HG03460 (cell line): Measurements from ENCODE around the gene DHX15.

Source experiments
- ATAC-seq: cut with Tn5 transposase; IDR thresholded peaks from one replicate; pipeline ENCODE4 v1.9.1; 2021; ENCODE audit not compliant: unreplicated experiment

DHX15 gene

DNA sequence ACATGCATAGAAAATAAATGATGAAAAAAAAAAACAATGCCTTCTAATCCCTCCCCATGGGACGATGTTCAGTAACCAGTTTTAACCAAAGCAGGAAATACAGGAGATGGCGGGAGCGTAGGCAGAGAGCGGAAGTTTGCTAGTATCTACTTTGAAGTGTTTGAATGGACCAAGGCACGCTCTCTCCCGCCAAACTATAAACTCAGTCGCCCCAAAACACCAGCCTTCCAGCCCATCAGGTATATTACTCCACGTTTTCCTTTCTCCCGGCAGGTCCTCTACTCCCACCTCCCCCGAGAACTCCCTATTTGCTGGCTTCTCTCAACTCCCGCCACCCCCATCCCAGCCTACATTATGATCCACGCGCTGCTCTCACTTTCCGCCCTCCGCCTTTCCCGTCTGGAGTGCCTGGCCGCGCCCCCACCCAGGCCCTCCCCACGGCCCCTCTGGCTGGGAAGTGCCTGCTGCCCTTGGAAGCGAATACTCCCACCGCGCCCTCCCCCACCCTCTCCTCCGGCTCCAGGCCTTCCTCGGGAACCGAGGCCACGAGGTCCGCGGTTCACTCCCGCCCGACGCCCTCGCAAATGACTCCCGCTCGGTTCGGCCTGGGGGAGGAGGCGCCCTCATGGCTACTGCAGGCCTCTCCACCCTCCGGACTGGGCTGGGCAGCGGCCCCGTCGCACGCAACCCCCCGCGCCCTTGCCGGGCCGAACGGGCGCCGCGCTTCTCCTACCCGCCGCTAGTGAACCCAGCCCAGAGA is 723 bp downstream of the DHX15 start:
- ATAC-seq, result peak; percentile 30

DNA sequence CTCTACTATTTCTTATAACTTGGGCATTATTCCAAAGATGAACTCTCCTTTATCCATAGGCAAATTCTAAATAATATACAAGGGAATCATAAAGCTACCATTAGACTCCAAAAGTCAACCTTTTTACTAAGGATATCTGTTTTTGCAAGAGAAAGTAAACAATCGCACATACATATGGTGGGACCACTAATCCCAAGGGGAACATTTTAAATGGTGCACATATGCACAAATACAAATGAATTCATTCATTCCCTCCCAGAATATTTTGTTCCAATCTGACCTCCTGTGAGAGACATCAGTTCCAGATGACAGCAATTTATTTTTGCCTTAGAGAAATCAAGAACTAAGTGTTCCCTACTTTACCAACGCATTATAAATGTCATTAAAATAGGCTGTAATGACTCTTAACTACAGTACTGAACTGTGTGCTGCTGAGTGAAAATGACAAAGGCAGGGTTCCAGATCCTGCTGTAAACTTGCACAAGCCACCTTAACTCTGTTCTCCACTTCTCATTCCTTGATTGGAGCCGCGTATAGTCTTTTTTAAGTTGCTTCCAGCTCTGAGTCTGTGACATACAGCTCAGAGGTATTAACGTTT is 2.0 kb downstream of the DHX15 start:
- ATAC-seq, result no peak

DNA sequence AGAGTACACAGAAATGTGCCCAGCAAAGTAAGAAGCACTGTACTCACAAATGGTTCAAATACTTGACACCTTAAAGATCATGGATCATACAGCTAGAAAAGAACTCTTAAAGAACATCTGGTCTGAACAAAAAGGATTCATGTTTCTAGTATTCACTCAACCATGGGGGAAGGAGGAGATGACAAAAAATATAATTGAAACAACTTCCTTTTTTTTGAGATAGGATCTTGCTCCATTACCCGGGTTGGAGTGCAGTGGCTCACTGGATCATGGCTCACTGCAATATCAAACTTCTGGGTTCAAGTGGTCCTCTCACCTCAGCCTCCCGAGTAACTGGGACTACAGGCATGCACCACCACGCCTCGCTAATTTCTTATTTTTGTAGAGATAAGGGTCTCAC is 6.0 kb downstream of the DHX15 start:
- no peak for ATAC-seq

DNA sequence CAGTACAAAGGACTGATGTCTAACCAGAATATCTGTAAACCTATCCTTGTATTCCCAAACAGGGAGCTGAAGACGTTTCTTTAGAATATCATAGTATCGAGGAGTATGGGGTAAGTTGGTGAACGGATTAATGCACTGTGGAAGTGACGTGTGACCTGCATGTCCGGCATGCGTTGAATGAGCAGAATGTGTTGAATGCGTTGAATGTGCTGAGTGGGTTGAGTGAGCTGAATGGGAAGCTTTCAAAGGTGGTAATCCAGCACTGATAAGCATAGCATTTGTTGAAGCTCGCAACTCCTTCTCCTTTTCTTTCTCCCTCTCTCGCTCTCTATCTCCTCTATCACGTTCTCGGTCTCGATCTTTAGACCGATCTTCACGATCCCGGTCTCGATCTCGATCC is 8.1 kb downstream of the DHX15 start:
- ATAC-seq, result no peak

DNA sequence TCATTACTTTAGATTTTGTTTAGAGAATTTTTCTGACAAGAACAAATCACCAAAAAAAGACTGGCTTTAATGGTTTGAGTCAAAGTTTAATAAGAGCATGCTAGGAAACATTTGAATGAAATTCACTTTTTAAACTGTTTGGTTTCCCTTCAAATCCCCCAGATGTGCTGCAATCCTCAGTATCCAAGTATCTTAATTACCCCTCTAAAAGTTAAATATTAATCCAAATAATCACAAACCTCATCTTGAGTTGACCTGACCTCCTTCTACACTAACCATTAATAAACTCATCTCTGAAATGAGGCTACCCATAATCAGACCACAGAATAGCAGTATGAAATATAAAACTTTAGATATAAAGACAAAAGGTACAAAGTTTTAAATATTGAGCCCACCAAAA is 10.1 kb downstream of the DHX15 start:
- no peak for ATAC-seq

DNA sequence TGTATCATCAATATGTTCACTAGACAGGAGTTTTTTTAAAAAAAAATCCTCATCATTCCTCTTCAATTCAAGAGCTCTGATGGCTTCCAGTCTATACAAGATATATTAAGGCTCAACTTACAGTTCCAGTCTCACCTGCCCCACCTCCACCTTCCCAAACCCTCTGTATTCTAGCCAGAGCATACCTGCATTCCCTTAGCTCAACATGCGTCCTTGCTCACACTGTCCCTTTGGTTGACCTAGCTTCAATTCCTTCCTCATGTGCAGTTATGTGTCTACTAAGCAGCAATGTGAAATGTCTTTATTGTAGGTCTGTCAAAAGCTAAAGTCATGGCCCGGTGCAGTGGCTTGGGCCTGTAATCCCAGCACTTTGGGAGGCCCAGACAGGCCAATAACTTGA is 10.8 kb downstream of the DHX15 start:
- ATAC-seq, result no peak

DNA sequence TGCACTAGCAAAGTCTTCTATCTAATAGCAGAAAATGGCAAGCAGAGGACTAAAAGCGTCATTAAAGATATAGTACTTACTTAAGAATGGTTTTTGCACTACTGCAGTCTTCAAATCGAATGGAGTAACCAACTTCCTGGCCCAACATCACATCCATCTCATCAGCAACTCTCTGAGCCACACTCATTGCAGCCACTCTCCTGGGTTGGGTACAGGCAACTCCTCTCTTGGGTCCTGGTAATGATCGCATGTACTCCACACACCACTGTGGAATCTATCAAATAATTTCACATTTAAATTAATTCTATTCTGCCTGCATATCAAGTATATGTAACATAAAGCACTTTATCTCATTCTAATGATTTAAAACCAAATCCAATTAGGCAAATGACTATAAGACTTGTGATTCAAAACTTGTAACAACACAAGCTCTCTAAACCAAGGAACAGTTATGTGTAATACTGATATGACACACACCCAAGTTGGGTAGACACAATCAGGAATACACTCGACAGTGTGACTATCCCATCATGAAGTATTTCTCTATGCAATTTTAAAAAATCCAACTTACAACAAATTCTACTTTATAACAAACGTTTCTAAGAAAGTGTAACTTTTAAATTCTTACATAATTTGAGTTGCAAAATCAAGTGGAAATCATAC is 13.6 kb downstream of the DHX15 start:
- no peak for ATAC-seq

DNA sequence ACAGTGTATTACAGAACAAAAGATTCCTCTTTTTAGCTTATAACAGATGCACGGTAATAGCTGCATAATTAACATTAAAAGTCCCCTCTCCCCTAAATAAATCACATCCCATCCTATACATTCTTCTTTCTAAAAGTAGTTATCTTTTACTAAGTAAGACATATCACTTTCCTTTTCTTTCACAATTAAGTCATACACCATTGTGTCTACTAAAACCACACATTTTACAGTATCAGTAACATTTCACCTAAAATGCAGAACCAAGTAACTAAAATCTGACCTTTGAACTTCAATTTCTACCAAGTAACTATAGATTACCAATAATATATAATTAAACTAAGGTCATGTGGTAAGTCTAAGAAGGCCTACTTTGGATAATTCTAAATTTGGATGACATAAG is 14.2 kb downstream of the DHX15 start:
- no peak for ATAC-seq

DNA sequence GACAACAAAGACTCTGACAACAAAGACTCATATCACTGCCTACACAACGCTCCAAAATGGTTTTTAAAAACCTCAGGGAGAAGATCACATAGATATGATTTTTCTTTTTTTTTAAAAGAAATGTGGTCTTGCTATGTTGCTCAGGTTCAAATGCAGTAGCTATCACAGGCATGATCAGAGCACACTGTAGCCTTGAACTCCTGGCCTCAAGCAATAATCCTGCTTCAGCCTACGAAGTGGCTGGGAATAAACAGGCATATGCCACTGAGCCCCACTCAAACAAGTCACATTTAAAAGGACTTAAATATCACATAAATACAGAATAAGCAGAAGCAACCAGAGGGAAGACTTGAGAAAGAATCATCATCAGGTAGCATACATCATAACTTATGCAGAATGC is 14.7 kb downstream of the DHX15 start:
- ATAC-seq, result no peak

DNA sequence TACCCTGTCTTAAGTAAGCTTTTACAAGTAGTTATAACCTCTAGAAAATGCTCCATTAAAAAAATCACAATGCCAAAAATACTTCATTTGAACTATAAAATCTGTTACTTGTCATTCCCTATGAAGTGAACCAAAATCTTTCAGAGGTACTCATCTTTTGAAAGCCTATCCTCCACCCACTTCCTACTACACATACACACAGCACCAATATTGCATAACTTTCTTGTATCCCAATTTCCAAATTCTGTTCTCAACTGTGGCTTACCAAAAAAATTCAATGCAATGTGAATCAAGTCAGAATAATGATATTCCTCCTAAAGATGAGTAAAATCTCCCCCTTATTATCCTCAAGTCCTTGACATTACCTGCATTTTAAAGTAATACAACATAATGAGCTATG is 15.9 kb downstream of the DHX15 start:
- no peak for ATAC-seq

DNA sequence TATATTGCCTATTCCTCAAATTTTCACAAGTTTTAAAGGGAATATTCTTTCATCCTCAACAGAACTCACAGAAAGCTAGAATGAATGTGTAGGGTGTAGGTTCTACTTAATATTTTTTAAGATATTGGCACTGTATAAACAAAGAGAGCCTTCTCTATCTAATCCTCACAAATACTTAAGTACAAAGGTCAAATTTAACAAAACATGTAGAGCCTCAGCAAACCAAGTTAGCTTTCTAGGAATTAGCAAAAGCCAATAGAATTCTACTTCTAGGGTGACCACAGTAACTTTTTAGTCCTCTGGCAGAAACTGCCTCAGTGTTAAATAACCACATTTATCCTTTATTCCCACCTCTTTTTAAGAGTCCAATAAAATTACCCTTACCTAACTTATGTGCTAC is 19.3 kb downstream of the DHX15 start:
- ATAC-seq, result no peak

DNA sequence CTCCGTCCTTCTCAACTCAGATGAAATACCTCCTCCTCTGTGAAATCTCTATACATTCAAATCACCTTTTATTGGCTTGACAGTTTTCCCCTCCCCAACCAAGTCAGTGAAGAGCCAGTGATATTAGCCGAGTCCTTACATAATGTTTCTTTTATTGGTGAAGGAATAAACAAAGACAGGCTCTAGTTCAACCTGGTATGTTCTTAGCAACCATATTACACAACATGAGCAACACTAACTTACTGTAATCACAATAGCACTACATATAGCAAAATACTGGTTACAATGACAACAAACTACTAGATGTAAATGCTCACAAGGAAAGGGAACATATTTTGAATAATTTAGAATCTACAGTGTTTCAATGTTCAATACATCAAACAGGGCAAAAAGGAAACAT is 19.9 kb downstream of the DHX15 start:
- ATAC-seq, result no peak

DNA sequence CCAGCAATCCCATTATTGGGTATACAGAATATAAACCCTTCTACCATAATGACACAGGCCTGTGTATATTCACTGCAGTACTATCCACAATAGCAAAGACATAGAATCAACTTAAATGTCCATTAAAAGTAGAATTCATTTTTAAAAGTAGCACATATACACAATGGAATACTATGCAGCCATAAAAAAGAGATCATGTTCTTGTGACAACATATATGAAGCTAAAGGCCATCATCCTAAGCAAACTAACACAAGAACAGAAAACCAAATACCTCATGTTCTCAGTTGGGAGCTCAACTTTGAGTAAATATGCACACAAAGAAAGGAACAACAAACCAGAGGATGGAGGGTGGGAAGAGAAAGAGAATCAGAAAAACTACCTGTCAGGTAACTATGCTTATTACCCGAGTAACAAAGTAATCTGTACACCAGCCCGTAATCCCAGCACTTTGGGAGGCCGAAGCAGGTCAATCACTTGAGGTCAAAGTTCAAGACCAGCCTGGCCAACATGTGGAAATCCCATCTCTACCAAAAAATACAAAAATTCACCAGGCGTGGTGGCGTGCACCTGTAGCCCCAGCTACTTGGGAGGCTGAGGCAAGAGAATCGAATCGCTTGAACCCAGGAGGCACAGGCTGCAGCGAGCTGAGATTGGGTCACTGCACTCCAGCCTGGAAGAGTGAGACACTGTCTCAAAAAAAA is 22.8 kb downstream of the DHX15 start:
- ATAC-seq, result no peak

DNA sequence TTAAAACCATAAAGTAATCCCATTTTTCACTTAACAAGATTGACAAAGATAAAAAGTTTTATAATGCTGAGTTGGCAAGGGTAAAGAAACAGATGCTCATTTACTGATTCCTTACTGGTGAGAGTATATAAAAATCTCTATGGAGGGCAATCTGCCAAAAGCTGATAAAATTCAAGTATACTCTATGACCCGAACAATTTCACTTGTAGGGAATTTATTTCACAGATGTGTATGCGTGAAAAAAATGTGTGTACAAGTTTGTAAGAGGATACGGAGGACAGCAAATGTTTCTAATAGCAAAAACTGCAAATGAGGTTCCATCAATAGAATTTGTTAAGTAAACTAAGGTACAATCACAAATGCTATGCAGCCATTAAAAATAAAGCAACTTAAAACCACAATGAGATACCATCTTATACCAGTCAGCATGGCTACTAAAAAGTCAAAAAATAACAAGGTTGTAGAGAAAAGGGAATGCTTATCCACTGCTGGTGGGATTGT is 23.4 kb downstream of the DHX15 start:
- ATAC-seq, result no peak

DNA sequence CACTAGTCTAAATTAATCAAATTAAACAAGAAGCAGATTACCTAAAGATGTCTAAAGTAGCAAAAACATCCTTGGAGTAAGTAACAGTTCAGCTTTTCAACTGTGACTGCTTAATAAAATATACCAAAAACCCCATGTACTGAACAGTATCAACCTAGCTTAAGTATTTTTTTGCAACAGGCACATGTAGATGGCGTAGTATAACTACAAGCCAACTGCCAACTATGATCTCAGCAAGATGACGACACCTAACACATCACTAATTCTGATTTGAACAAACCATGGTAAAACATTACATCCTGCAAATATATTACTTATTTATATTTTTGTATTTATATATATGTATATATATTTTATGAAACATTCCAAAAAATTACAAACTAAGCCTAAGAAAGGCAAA is 24.5 kb downstream of the DHX15 start:
- ATAC-seq, result no peak

DNA sequence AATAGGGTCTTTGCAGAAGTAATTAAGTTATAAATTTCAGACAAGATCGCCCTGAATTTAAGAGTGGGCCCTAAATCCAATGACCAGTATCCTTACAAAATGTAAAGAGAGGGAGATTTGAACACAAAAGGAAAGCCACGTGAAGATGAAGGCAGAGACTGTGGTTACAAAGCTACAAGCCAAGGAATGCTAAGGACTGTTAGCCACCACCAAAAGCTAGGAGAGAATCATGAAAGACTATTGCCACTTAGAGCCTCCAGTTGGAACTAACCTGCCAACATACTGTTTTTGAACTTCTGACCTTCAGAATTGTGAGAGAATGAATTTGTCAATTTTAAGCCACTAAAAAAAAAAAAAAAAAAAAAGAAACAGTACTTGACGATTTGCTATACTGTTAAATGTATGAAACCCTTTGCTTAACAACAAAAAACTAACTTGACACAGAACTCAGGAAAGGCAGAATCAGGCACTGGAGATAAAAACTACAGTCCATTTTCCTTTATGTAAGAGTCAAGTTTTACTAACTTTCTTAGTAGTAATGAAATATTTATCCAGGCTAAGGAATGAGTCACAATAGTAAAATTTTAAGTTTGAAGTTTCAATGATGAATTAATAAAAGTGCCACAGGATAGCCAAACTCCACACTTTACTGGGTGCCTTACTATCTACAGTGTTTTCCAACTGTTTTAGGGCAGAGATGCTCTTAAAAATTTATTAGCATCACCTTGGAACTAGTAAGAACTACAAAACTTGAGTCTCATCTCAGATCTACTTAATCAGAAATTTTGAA is 25.1 kb downstream of the DHX15 start:
- no peak for ATAC-seq

DNA sequence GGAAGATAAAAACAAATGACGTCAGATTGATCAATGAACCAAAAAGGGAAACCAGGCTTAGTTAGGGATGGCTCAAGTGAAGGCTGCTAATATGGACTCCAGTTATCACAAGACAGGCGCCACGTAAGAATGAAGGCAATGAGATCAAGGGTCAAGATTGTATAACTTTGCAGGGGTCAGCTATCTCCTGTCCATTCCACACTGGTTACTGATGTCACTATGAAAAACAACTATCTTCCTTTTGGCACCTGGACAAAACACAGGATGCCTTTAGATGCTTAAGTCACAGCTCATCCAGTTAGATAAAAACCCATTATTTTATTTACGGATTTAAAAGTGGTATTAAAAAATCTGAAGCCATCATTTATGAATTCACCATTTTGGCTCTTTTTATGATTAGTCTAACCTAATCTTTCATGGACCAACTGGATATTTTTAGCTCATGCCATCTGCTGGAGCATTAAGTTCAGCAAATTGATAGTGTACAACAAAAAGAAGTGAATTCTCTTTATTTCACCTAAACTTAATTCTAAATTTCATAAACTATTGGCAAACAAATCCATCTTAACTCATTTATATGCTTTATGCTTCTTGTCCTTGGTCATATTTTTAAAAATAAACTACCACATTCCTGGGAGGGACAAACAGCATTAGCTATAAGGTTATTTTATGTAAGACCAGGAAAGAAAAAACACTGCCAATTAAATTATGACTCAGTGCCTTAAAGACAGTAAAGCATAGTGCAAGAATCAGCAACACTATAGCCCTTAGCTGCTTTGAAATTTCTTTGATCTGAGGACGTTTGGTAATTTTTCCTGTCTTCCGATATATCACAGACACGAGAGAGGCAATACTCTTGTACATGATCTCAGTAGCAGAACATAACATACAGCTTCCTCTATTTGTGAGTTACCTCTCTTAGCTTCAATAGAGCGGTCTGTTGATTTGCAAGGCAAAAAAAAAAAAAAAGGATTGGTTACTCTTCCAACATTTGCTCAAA is 27.0 kb downstream of the DHX15 start:
- ATAC-seq, result no peak

DNA sequence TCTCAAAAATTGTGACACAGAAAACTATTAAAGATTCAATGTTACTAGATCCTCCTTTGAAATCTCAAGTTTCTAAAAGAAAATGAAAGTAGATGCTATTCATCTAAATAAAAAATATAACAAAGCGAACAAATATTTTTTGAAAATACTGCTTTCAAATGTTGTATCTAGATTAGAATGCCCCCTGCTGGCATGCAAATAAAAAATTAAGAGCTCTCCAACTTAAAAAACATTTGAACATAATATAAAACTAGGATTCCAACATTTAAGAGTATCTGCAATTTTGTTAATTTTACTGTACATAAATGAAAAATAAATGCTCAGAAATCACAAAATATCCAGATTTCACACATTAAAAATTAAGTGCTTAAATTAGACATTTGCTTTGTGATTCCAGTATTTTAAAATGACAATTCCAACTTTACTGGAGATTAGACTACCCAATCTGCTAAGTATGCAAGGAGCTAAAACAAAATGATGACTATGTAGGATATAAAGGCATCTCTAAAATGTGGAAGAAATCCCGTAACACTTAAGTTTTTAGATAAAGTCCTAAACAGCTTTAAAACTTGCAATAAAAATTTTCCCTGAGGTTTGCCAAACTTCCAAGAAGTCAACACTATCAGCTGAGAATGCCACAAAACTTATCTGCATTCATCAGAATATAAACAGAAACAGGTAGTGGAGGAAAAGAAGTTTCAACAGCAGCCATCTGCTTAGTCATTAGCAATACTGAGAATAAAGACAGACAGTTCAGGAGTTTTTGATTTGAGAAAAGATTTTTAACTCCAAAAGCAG is 32.7 kb downstream of the DHX15 start:
- ATAC-seq, result no peak
